Ovary (tissue), 9 donors: Measurements from ENCODE around the gene GEMIN2. TPM values are rescaled to one million over a fixed set of nuclear protein-coding genes. Genes with fewer than 3 reads are reported as not detected.
A peak's percentile ranks its signal among the peaks of the same experiment; 100 is the strongest.
"Not testable (repeated sequence)": the region's sequence is repeated elsewhere in the genome, so short reads cannot be mapped to it uniquely, and the experiment has no call there.

Experiments
- DNase-seq, 5 donors: peaks; one replicate each; pipeline ENCODE4 v3.0.0-alpha.2; 2019 to 2020
- H3K27ac ChIP-seq, 2 donors: fragments of 200-600 bp; one replicate each; pipeline versions ENCODE4 v1.5.1 to v1.8.0; 2019 to 2022
- H3K27me3 ChIP-seq: fragments of 200-600 bp; one replicate; pipeline ENCODE4 v1.8.0; 2022
- H3K36me3 ChIP-seq: fragments of 200-600 bp; sonication (generic); one replicate; pipeline ENCODE4 v1.5.1; 2019
- H3K4me1 ChIP-seq: one replicate; pipeline ENCODE4 v1.8.1; 2013; ENCODE audit warnings: mild to moderate bottlenecking, moderate library complexity; ENCODE audit not compliant: insufficient read depth
- H3K4me3 ChIP-seq: fragments of 200-600 bp; sonication (generic); one replicate; pipeline ENCODE4 v1.5.1; 2017
- H3K9me3 ChIP-seq, 2 donors: fragments of 200-600 bp in 1 of 2; sonication (generic) in 1 of 2; one replicate each; pipeline versions ENCODE4 v1.5.1 to v1.8.1; 2013 to 2019; ENCODE audit warnings: mild to moderate bottlenecking in 1 of 2, moderate library complexity in 1 of 2
- CTCF ChIP-seq, 3 donors: fragments of 450-650 bp in 2 of 3; fragments of 200-600 bp in 1 of 3; IDR thresholded peaks; one replicate each; pipeline versions ENCODE4 v1.5.1 to v1.8.0; 2016 to 2022; ENCODE audit warnings: antibody characterized with exemption in 3 of 3, mild to moderate bottlenecking in 1 of 3
- EP300 ChIP-seq: sonication (generic); formaldehyde crosslinking; IDR thresholded peaks from one replicate; pipeline ENCODE4 v1.6.1; 2017; ENCODE audit warnings: antibody characterized with exemption
- POLR2A ChIP-seq: fragments of 450-650 bp; IDR thresholded peaks from one replicate; pipeline ENCODE4 v1.6.1; 2017; ENCODE audit warnings: antibody characterized with exemption, mild to moderate bottlenecking, moderate library complexity
- WGBS, 3 donors: extraction: QIAGEN DNeasy Blood & Tissue Kit in 1 of 3; methylation state at CpG; one replicate each; pipeline versions ENCODE4 v1.1.5 to v1.1.7; 2013 to 2017; 5-methylcytosine and 5-hydroxymethylcytosine counted together
- intact Hi-C, 4 donors: fragments of 100-400 bp; cut with DNase I; formaldehyde crosslinking; loops; one replicate each; pipeline versions ENCODE4 v1.11.0 to v1.15.1; 2022 to 2023
- polyA plus RNA-seq, 2 donors: library from polyadenylated mRNA; stranded (reverse); fragments of 200-250 nt in 1 of 2; fragments of 350-450 nt in 1 of 2; fragmentation: Illumina TruSeq in 1 of 2; extraction: RNeasy Lipid Tissue Mini Kit (QIAGEN cat#74804) in 1 of 2; gene quantifications; one replicate each; pipeline ENCODE4 v1.2.3, GENCODE V29; 2013 to 2014
- total RNA-seq, 7 donors: library from RNA; depleted of rRNA in 2 of 7; stranded (reverse); fragments of >200 nt in 2 of 7; fragmentation: NEBNext Ultra II Directional in 3 of 7; extraction: Animal tissue kit (Norgen Biotek cat#: 25700) in 3 of 7; gene quantifications; one replicate each; pipeline versions ENCODE4 v1.1.0 to v1.2.4, GENCODE V29; 2016 to 2023
- donor health status: DM: no; HTN: no; CAD: no; lungs with moderate emphysema.
- donor health status: DM: no; HTN: no; CAD: no.
- donor health status: Bipolar disorder and iron deficiency.
- donor health status: DM: yes; HTN: yes; CAD: no.
- donor health status: DM: no; HTN: no; CAD: no.
- donor health status: DM: yes; HTN: yes; CAD: no.

Gene GEMIN2
- total and polyA plus RNA-seq, 9 donors = 8.2 to 19.8 (median 13.1) TPM

GRCh38 chr14:39160494-39160893 lies 46.4 kb downstream of the GEMIN2 start:
- WGBS, 3 donors = 86 to 100% (median 92%) methylated on average over 1 of the region's 1 CpG
- H3K27ac ChIP-seq = no peak overlapping the region
- H3K4me3 ChIP-seq = no peak overlapping the region
- no peaks in the 10 kb centered on the region for H3K27me3 ChIP-seq
- DNase-seq = no peak
- intact Hi-C loops = loop anchor here in 1 of 4 donors (10.0 kb wide), 1 partner anchor 46 kb away; the partner anchor contains the start of gene GEMIN2
- TF ChIP-seq CTCF (IDR thresholded peaks at IDR 0.05) = no peak
- TF ChIP-seq EP300 = no peak
- no peak for TF ChIP-seq POLR2A
- no peaks in the 10 kb centered on the region for H3K36me3 ChIP-seq
- no peaks in the 10 kb centered on the region for H3K4me1 ChIP-seq
- no peaks in the 10 kb centered on the region for H3K9me3 ChIP-seq

- not testable (repeated sequence) for H3K27ac ChIP-seq, H3K27me3 ChIP-seq, DNase-seq, H3K4me3 ChIP-seq, H3K36me3 ChIP-seq, H3K9me3 ChIP-seq, H3K4me1 ChIP-seq
- WGBS, 3 donors = 82 to 86% (median 84%) methylated on average over 10 of the region's 10 CpGs
- intact Hi-C loops = loop anchor here in 1 of 4 donors (10.0 kb wide), 1 partner anchor 53 kb away; the partner anchor contains the start of gene GEMIN2
Observed at GRCh38 chr14:39167797-39168320, 53.7 kb downstream of the GEMIN2 start.

GRCh38 chr14:39168591-39168990 lies 54.5 kb downstream of the GEMIN2 start:
- intact Hi-C loops = loop anchor here in 1 of 4 donors (10.0 kb wide), 1 partner anchor 54 kb away; the partner anchor contains the start of gene GEMIN2
- 30 to 36% (median 34%) methylated on average over 4 of the region's 4 CpGs for WGBS, 3 donors
- Histone ChIP-seq H3K27me3 (no peaks in the 10 kb centered on the region), H3K4me1 (peaks cover 3% of the 10 kb centered on the region), H3K9me3 (no peaks in the 10 kb centered on the region), H3K4me3 (no peak overlapping the region), H3K27ac (no peak overlapping the region), H3K36me3 (no peaks in the 10 kb centered on the region)
- DNase-seq = no peak
- TF ChIP-seq CTCF (IDR thresholded peaks at IDR 0.05) (no peak), POLR2A (no peak), EP300 (no peak)

GRCh38 chr14:39169541-39169900 lies 55.4 kb downstream of the GEMIN2 start:
- Histone ChIP-seq H3K36me3 (no peaks in the 10 kb centered on the region), H3K4me1 (peaks cover 3% of the 10 kb centered on the region), H3K27ac (peak overlapping the region; percentile 90 to 97), H3K27me3 (no peaks in the 10 kb centered on the region), H3K4me3 (peak overlapping the region; percentile 97), H3K9me3 (no peaks in the 10 kb centered on the region)
- TF ChIP-seq CTCF (IDR thresholded peaks at IDR 0.05) = no peak
- TF ChIP-seq POLR2A = no peak
- no peak for TF ChIP-seq EP300
- intact Hi-C loops = loop anchor here in 1 of 4 donors (10.0 kb wide), 1 partner anchor 55 kb away; the partner anchor contains the start of gene GEMIN2
- no peak for DNase-seq
- WGBS, 3 donors = 0% methylated on average over 7 of the region's 7 CpGs

- DNase-seq = no peak
- 75 to 86% (median 83%) methylated on average over 3 of the region's 3 CpGs for WGBS, 3 donors
- Histone ChIP-seq H3K27ac (no peak overlapping the region), H3K36me3 (no peaks in the 10 kb centered on the region), H3K9me3 (no peaks in the 10 kb centered on the region), H3K4me3 (no peak overlapping the region), H3K27me3 (no peaks in the 10 kb centered on the region), H3K4me1 (no peaks in the 10 kb centered on the region)
- intact Hi-C loops = loop anchor here in 2 of 4 donors (5.0 to 10.0 kb wide), 2 partner anchors 92 to 259 kb away; partner anchors contain the start of gene FBXO33 (in 1 of the 2)
- TF ChIP-seq EP300 (no peak), CTCF (IDR thresholded peaks at IDR 0.05) (no peak), POLR2A (no peak)
Observed at GRCh38 chr14:39173198-39173597, 59.1 kb downstream of the GEMIN2 start.
